Endothelial cell of umbilical vein (primary cell): Measurements from ENCODE around the gene TTC33. TPM values are rescaled to one million over a fixed set of nuclear protein-coding genes. Genes with fewer than 3 reads are reported as not detected.

Experiments used
- BruUV-seq: library from RNA; stranded (reverse); fragments of 400-500 nt; replicated peaks from 2 replicates; lab custom pipeline; 2021; lab: Mats Ljungman, UMichigan
- CTCF ChIA-PET: fragments of 300-600, 350-600 bp; sonication (Branson Sonifier 250); formaldehyde crosslinking; loops from one replicate; lab custom pipeline; 2021; ENCODE audit warnings: antibody characterized with exemption, inconsistent platforms; lab: Charles Lee
- POLR2A ChIA-PET: fragments of 300-600, 350-600 bp; sonication (Branson Sonifier 250); formaldehyde crosslinking; loops from one replicate; lab custom pipeline; 2021; ENCODE audit warnings: antibody characterized with exemption, inconsistent platforms; lab: Charles Lee
- DNase-seq: peaks from one replicate; pipeline ENCODE4 v3.0.0-alpha.2; 2011; ENCODE audit warnings: low read depth, low spot score
- FAIRE-seq: peaks from 2 replicates; lab custom pipeline; 2011; peaks lifted over from hg19 to GRCh38; lab: Jason Lieb, UNC
- H2AFZ ChIP-seq: 2 replicates; pipeline ENCODE4 v1.6.0; 2012; ENCODE audit warnings: low read depth, low read length, control low read depth, inconsistent platforms
- H3K27ac ChIP-seq: 2 replicates; pipeline ENCODE4 v1.5.1; 2011; ENCODE audit warnings: low read depth, mild to moderate bottlenecking, control low read depth, low read length, moderate library complexity; ENCODE audit not compliant: insufficient read depth
- H3K27me3 ChIP-seq, 2 experiments: 2 replicates each; pipeline versions ENCODE4 v1.6.0 to v1.6.1; 2011; ENCODE audit warnings: low read length in 2 of 2, mixed read lengths in 1 of 2; ENCODE audit not compliant: control insufficient read depth in 2 of 2, insufficient read depth in 2 of 2
- H3K36me3 ChIP-seq, 2 experiments: 2 replicates in 1 of 2; 3 replicates in 1 of 2; pipeline ENCODE4 v1.5.1; 2011; ENCODE audit warnings: low read length in 2 of 2, mild to moderate bottlenecking in 1 of 2, moderate library complexity in 1 of 2; ENCODE audit not compliant: control insufficient read depth in 2 of 2, insufficient read depth in 2 of 2; ENCODE audit errors: extremely low read depth in 1 of 2
- H3K4me1 ChIP-seq: 3 replicates; pipeline ENCODE4 v1.5.1; 2011; ENCODE audit warnings: mild to moderate bottlenecking, low read length; ENCODE audit not compliant: control insufficient read depth, insufficient read depth; ENCODE audit errors: extremely low read depth
- H3K4me2 ChIP-seq: 2 replicates; pipeline ENCODE4 v1.6.1; 2011; ENCODE audit warnings: low read length, control low read depth, mixed read lengths; ENCODE audit not compliant: insufficient read depth
- H3K4me3 ChIP-seq, 3 experiments: fragments of 200-600 bp in 1 of 3; sonication (generic), shearing (Covaris generic) in 1 of 3; replicated peaks in 1 of 3; 2 replicates each; pipeline ENCODE4 v1.5.1; 2011 to 2016; ENCODE audit warnings: control low read depth in 3 of 3, low read length in 3 of 3, mild to moderate bottlenecking in 2 of 3, inconsistent platforms in 1 of 3, low read depth in 1 of 3, moderate library complexity in 1 of 3; ENCODE audit not compliant: insufficient read depth in 1 of 3
- H3K79me2 ChIP-seq: 2 replicates; pipeline ENCODE4 v1.6.0; 2012; ENCODE audit warnings: low read length, inconsistent platforms; ENCODE audit not compliant: control insufficient read depth, insufficient read depth
- H3K9ac ChIP-seq: replicated peaks from 2 replicates; pipeline ENCODE3; 2011; ENCODE audit warnings: low read length, control low read depth; ENCODE audit not compliant: insufficient read depth; ENCODE audit errors: extremely low read depth
- H3K9me1 ChIP-seq: replicated peaks from 3 replicates; pipeline ENCODE4 v1.6.0; 2011; ENCODE audit warnings: mild to moderate bottlenecking, low read length; ENCODE audit not compliant: control insufficient read depth, insufficient read depth; ENCODE audit errors: extremely low read depth
- H3K9me3 ChIP-seq: replicated peaks from 2 replicates; pipeline ENCODE4 v1.5.1; 2012; ENCODE audit warnings: low read length, inconsistent platforms; ENCODE audit not compliant: control insufficient read depth, insufficient read depth
- H4K20me1 ChIP-seq: replicated peaks from 2 replicates; pipeline ENCODE3; 2011; ENCODE audit warnings: mild to moderate bottlenecking, low read length; ENCODE audit not compliant: control insufficient read depth, insufficient read depth; ENCODE audit errors: extremely low read depth
- EZH2 ChIP-seq: IDR thresholded peaks from 2 replicates; pipeline ENCODE4 v1.6.1; 2012; ENCODE audit warnings: borderline replicate concordance, low read depth, mild to moderate bottlenecking, moderate library complexity, low read length, inconsistent platforms; ENCODE audit not compliant: severe bottlenecking
- FOS ChIP-seq: IDR thresholded peaks from 2 replicates; pipeline ENCODE4 v1.6.1; 2011; ENCODE audit warnings: mild to moderate bottlenecking, low read length, moderate library complexity, borderline replicate concordance; ENCODE audit not compliant: insufficient read depth
- GATA2 ChIP-seq: IDR thresholded peaks from 2 replicates; pipeline ENCODE4 v1.7.0; 2011; ENCODE audit warnings: low read depth, mild to moderate bottlenecking, moderate library complexity, mixed read lengths, low read length; ENCODE audit not compliant: insufficient read length, insufficient read depth
- JUN ChIP-seq: IDR thresholded peaks from 2 replicates; pipeline ENCODE4 v1.6.1; 2011; ENCODE audit warnings: borderline replicate concordance, low read depth; ENCODE audit not compliant: insufficient read length, insufficient read depth
- MYC ChIP-seq: IDR thresholded peaks from one replicate; pipeline ENCODE4 v1.6.1; 2011; ENCODE audit warnings: mild to moderate bottlenecking, low read depth, low read length
- POLR2A ChIP-seq: IDR thresholded peaks from 2 replicates; pipeline ENCODE4 v1.6.1; 2012; ENCODE audit warnings: low read depth, mild to moderate bottlenecking, control low read depth, low read length
- POLR2AphosphoS5 ChIP-seq: IDR thresholded peaks from 2 replicates; pipeline ENCODE4 v1.6.1; 2012; ENCODE audit warnings: low read depth, mild to moderate bottlenecking, control low read depth, low read length, moderate library complexity; ENCODE audit not compliant: insufficient read depth
- dilution Hi-C: fragments of 300-500 bp; cut with MboI; formaldehyde crosslinking; loops from one replicate; pipeline ENCODE4 v1.15.0; 2019; ENCODE audit warnings: low sequenced_read_pairs; ENCODE audit not compliant: extremely low pct_ligation_motif_present
- intact Hi-C: fragments of 100-400 bp; cut with micrococcal nuclease; formaldehyde crosslinking; loops from one replicate; pipeline ENCODE4 v1.10.0; 2022
- polyA plus RNA-seq, 4 experiments: library from polyadenylated mRNA; depleted of rRNA in 3 of 4; stranded (reverse) in 3 of 4; unstranded in 1 of 4; fragments of >200 nt; gene quantifications; 2 replicates each; pipeline versions ENCODE4 v1.2.1 to v1.2.3, GENCODE V29; 2011 to 2012; ENCODE audit warnings: missing spikeins in 1 of 4
- total RNA-seq: library from RNA; stranded (reverse); gene quantifications from 2 replicates; pipeline ENCODE4 v1.2.3, GENCODE V29; 2021
- TF ChIP-seq, protein P1 (sequence below), 2 donors: IDR thresholded peaks; 1 replicate in 1 of 2; 2 replicates in 1 of 2; pipeline ENCODE4 v1.5.1; 2011; ENCODE audit warnings: low read length in 2 of 2, mild to moderate bottlenecking in 2 of 2, moderate library complexity in 2 of 2, control low read depth in 1 of 2, inconsistent platforms in 1 of 2, low read depth in 1 of 2; ENCODE audit not compliant: insufficient read depth in 1 of 2; ENCODE audit errors: extremely low read depth in 1 of 2
- TF ChIP-seq, protein P2 (sequence below): IDR thresholded peaks from 2 replicates; pipeline ENCODE4 v1.6.1; 2011; ENCODE audit not compliant: insufficient read depth, insufficient read length

TTC33 gene
- total and polyA plus RNA-seq, 2 donors (not counting 3 experiments of a cell fraction or from before 2014, with no cell fraction given) = 2.2 to 11.7 TPM

DNA sequence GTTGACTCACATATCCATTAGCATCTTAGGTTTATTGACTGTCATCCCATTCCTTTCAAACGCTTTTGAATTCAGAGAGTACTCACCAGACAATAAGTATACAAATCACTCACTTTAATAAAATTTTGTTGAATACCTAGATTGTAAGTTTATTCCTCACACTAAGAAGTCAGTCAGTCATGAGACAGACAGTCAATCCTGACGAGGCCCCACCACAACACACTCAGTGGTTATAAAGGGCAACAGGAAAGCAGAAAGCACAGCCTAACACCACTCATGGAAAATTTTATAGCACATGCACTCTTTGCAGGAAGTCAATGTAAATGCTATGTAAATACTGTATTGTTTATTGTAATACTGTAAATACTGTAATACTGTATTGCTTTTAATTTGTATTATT is 252.3 kb downstream of the TTC33 start:
- H3K4me1 ChIP-seq = no peaks in the 10 kb centered on the region
- no peak overlapping the region for H3K9ac ChIP-seq
- no peaks in the 10 kb centered on the region for H4K20me1 ChIP-seq
- DNase-seq = peak; percentile 37
- intact Hi-C loops (no loop called here), dilution Hi-C loops (no loop called here)
- H3K9me3 ChIP-seq = no peaks in the 10 kb centered on the region
- POLR2A ChIA-PET = no interaction called here
- H3K27ac ChIP-seq = no peak overlapping the region
- FAIRE-seq = no peak
- no peaks in the 10 kb centered on the region for H3K79me2 ChIP-seq
- TF ChIP-seq, protein P1, sequence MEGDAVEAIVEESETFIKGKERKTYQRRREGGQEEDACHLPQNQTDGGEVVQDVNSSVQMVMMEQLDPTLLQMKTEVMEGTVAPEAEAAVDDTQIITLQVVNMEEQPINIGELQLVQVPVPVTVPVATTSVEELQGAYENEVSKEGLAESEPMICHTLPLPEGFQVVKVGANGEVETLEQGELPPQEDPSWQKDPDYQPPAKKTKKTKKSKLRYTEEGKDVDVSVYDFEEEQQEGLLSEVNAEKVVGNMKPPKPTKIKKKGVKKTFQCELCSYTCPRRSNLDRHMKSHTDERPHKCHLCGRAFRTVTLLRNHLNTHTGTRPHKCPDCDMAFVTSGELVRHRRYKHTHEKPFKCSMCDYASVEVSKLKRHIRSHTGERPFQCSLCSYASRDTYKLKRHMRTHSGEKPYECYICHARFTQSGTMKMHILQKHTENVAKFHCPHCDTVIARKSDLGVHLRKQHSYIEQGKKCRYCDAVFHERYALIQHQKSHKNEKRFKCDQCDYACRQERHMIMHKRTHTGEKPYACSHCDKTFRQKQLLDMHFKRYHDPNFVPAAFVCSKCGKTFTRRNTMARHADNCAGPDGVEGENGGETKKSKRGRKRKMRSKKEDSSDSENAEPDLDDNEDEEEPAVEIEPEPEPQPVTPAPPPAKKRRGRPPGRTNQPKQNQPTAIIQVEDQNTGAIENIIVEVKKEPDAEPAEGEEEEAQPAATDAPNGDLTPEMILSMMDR (IDR thresholded peaks at IDR 0.05; ENCODE audit: extremely low read depth in 1 of 2, insufficient read depth in 1 of 2, low read depth in 1 of 2, low read length in 2 of 2) = no peak
- TF ChIP-seq MYC (no peak), POLR2AphosphoS5 (no peak), EZH2 (no peak), JUN (no peak), GATA2 (no peak), FOS (no peak), POLR2A (no peak)
- TF ChIP-seq, protein P2, sequence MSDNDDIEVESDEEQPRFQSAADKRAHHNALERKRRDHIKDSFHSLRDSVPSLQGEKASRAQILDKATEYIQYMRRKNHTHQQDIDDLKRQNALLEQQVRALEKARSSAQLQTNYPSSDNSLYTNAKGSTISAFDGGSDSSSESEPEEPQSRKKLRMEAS = no peak
- H3K4me2 ChIP-seq = no peak overlapping the region
- CTCF ChIA-PET = no interaction called here
- H3K4me3 ChIP-seq = no peak overlapping the region
- BruUV-seq = no TSS peak
- no peaks in the 10 kb centered on the region for H3K9me1 ChIP-seq
- H2AFZ ChIP-seq = no peak overlapping the region
- H3K36me3 ChIP-seq = no peaks in the 10 kb centered on the region
- H3K27me3 ChIP-seq = no peaks in the 10 kb centered on the region
